Kidney capillary endothelial cell (primary cell): ENCODE data around the gene CDK11A.
"Not testable (repeated sequence)": the region's sequence is repeated elsewhere in the genome, so short reads cannot be mapped to it uniquely, and the experiment has no call there.

Experiments used
- DNase-seq: peaks from one replicate; pipeline ENCODE4 v3.0.0-alpha.2; 2018; ENCODE audit warnings: low spot score

Gene CDK11A

GRCh38 chr1:1726088-1726487, 1.9 kb upstream of the CDK11A start:
- DNase-seq, result not testable (repeated sequence)

GRCh38 chr1:1721201-1721600, 3.0 kb downstream of the CDK11A start:
- no peak for DNase-seq

GRCh38 chr1:1715109-1715883, 8.9 kb downstream of the CDK11A start:
- not testable (repeated sequence) for DNase-seq

GRCh38 chr1:1707897-1708296, 16.3 kb downstream of the CDK11A start:
- DNase-seq, result not testable (repeated sequence)

GRCh38 chr1:1707241-1707640, 16.9 kb downstream of the CDK11A start:
- not testable (repeated sequence) for DNase-seq

DNA sequence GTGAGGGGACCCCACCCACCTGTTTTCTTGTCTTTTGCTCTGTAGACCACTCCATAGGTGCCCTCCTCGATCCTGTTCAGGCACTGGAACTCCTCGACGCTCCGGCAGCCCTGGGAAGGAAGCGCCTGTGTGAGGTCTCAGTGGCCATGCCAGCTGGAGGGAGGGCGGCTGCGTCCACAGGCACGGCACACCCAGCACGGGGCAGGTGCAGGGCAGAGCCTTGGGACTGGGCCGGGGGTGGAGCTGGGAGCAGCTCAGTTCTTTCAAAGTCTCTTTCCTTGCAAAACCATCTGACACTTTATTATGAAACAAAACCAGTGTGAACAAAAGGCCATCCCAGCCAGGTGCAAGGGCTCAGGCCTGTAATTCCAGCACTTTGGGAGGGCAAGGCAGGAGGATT, 18.5 kb downstream of the CDK11A start:
- not testable (repeated sequence) for DNase-seq

- not testable (repeated sequence) for DNase-seq
Measured at GRCh38 chr1:1704284-1704957, 19.7 kb downstream of the CDK11A start.

- DNase-seq, result no peak
Measured at GRCh38 chr1:1703796-1704195, 20.4 kb downstream of the CDK11A start.

- DNase-seq, result not testable (repeated sequence)
Measured at GRCh38 chr1:1702506-1702905, 21.7 kb downstream of the CDK11A start.

DNA sequence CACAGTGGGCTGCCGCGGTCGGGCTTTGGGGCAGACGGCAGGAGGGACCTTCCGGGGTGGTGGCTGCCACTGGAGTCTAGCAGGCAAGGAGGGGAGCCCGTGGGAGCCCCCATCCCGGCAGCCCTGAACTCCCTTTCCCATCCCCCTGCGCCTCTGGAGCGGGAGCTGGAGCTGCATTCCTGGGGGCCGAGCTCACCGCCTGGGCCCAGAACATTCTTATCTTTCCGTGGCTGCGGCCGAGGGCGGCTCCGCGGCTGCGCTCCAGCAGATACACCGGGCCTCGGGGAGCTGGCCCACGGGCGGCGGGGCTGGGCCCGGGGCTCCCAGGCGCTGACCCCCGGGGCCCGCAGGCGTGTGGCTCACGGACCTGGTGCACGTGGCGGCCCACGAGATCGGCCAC, 23.6 kb downstream of the CDK11A start:
- not testable (repeated sequence) for DNase-seq

- not testable (repeated sequence) for DNase-seq
Measured at GRCh38 chr1:1700067-1700466, 24.1 kb downstream of the CDK11A start.

- not testable (repeated sequence) for DNase-seq
Measured at GRCh38 chr1:1699061-1699460, 25.1 kb downstream of the CDK11A start.

- not testable (repeated sequence) for DNase-seq
Measured at GRCh38 chr1:1697358-1698183, 26.6 kb downstream of the CDK11A start.

DNA sequence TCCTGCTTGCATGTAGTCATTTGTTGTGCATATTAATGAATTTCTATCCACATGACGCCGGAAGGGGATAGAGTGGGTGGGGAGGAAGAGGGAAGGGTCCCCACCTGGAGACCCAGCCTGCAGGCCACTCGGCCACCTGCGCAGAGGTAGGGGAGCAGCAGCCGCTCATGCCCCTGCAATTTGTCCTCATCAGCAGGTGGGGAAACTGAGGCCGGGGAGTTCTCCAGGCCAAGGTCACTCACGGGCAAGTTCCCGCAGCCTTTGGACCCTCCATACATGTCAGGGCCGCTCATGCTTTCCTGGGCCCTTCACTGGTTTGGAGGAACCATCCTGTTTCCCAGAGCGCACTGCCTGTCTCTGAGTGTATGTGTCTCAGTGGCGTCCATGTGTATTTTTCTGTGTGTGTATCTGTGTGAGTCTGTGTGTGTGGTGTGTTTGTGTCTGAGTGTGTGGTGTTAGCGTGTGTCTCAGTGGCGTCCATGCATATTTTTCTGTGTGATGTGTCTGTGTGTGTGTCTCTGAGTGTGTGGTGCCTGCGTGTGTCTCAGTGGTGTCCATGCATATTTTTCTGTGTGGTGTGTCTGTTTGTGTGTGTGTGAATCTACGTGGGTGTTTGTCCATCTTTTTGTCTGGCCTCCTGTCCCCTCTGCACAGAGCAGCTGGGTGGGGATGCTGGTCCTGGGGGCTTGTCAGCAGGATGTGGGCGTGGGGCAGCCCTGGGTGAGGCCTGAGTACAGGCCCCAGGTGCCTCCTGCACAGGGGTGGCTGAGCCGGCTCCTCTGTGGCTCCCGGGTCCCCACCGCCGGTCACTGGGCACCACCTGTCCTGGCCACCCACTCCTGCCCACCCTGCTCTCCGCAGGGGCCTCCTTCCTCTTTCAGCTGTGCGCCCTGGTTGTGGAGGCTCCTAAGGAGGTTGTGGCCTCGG, 27.5 kb downstream of the CDK11A start:
- DNase-seq, result not testable (repeated sequence)

GRCh38 chr1:1692714-1693647, 31.2 kb downstream of the CDK11A start, which contains the start of gene SLC35E2B:
Gene SLC35E2B (minus strand): TSS chr1:1692795. CDS start chr1:1676699, 16,096 bp downstream.
- peak; percentile 81 for DNase-seq

GRCh38 chr1:1692324-1692713, 31.8 kb downstream of the CDK11A start:
- DNase-seq, result not testable (repeated sequence)

DNA sequence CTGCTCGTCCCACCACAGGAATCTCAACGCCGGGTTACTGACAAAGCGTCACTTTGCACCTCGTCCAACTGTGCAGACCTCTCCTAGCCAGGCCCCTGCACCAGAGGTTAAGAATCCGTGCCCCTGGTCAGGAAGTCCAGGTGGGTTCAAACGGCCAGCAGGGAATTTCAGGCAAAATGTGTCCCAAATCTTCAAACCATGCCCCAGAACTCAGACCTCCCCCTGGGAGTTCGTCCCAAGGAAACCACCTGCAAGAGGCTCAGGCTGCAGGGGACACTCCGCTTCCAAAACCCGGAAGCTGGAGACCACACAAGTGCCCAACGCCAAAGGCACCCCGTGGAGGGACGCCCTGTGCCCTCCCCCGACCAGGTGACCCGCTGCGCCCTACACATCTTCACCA, 32.7 kb downstream of the CDK11A start:
- DNase-seq, result not testable (repeated sequence)

DNA sequence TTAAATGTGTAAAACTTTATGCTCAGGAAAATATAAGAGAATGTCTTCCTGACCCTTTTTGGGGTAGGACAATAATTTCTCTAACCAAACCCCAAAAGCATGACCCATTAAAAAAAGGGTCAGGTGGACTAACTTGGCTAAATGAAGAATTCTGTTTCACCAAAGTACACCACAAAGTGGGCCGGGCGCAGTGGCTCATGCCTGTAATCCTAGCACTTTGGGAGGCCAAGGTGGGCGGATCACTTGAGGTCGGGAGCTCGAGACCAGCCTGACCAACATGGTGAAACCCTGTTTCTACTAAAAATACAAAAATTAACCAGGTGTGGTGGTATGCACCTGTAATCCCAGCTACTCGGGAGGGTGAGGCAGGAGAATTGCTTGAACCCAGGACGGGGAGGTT, 34.6 kb downstream of the CDK11A start:
- not testable (repeated sequence) for DNase-seq

- DNase-seq, result no peak
Measured at GRCh38 chr1:1687846-1688245, 36.3 kb downstream of the CDK11A start.

DNA sequence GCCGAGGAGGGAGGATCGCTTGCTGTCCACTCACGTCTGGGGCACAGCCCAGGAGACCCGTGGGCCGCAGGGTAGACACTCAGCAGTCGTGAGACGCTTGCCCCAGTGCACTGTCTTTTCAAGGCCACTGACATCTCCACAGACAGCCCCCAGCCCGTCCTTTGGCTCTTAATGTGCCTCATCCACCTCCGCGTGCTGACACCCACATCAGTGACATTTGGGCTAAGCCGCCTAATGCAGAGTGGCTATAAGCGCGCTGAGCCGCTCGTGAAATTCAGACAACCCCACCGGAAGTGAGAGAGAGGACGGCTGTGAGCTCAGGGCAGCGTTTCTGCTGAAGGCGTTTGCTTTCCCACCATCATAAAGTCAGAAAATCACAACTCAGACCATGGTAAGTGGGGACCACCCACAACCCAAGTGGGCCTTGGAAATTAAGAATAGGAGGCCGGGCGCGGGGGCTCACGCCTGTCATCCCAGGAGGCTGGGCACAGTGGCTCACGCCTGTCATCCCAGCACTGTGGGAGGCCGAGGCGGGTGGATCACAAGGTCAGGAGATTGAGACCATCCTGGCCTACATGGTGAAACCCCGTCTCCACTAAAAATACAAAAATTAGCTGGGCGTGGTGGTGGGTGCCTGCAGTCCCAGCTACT, 40.0 kb downstream of the CDK11A start:
- DNase-seq, result no peak
